Stimulated activated CD4-positive, alpha-beta T cell treated with anti-CD3 and anti-CD28 coated beads, Interleukin-15, amount 100 ng/mL, for 24 hours (primary cell): ENCODE measurements around the gene ADAP1.

Source experiments
- DNase-seq: peaks from one replicate; pipeline ENCODE4 v3.0.0-alpha.2; 2020

The ADAP1 gene

DNA sequence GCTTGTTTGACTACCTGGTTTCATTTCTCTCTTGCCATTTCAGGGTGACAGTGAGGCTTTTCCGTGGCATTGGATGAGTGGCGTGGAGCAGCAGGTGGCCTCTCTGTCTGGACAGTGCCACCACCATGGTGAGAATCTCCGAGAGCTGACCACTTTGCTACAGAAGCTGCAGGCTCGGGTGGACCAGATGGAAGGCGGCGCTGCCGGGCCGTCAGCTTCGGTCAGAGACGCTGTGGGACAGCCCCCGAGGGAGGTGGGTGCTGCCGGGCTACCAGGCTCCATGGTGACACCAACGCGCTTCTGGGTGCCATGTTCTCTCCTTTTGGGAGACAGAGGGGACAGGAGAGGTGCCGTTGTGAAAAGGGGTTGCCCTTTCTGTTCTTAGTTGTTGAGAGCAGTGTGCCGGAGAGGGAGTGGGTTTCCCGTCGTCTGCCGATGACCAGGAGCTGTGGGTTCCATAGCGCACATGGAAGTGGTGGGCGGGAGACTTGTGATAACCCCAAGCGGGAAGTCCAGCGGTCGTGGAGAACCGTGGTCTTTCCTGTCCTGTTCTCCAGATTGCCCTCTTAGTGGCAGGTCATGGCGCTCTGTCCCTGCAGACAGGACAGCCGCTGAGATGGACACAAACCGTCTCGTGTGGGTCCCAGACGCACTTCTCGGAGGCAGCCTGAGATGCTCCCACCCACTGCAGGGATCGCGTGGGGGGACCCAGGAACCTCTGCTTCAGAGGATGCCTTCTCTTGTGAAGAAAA lies 100.9 kb downstream of the ADAP1 start:
- no peak for DNase-seq

DNA sequence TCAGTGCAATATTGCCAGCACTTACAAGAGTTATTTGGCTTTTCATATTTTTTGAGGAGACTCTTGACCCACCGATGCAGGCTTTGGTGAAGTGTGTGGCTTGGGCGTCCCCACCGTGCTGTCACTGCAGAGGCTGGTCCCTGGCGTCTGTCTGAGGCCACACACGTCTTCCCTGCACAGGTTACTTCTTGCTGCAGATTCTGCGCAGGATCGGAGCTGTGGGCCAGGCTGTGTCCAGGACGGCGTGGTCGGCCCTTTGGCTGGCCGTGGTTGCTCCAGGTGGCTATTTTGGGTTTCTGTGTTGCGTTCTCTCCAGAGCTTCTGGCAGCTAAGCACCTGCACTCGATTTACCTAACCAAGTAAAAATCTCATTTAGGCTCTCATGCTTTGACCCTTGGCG lies 103.3 kb downstream of the ADAP1 start:
- DNase-seq: no peak

DNA sequence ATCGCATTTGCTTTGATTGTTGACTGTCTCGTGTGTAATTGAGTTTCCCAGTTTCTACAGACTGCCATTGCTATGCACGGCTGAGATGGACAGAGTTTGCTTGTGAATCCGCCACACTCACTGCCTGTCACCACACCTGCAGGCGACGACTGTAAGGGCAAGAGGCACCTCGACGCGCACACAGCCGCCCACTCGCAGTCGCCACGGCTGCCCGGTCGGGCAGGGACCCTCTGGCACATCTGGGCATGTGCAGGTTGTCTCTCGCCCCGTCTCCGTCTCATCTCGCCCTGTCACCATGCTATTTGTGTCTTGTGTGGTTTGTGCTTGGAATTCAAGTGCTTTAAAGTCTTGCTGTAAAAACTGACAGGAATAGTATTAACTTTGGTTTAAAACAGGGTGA lies 104.7 kb downstream of the ADAP1 start:
- no peak for DNase-seq

DNA sequence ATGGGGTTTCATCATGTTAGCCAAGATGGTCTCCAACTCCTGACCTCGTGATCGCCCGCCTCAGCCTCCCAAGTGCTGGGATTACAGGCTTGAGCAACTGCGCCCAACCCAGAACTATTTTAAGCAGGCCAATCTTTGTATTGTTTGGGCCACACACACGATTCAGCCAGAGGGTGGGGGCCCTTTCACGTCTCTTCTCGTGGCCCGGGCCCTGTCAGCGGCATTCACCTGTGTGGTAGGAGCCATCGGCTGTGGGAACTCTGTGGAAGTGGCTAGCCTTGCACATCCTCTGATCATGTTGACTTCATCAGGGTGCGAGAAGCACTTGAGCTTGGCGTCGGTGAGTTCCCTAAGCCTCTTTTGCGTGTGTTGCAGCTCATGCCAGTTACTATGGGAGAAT lies 105.3 kb downstream of the ADAP1 start:
- DNase-seq: no peak
